Skin of body (tissue), 2 donors: Measurements from ENCODE around the gene OTOF. TPM values are rescaled to one million over a fixed set of nuclear protein-coding genes. Genes with fewer than 3 reads are reported as not detected.
"Not testable (repeated sequence)": the region's sequence is repeated elsewhere in the genome, so short reads cannot be mapped to it uniquely, and the experiment has no call there.

Experiments
- DNase-seq: peaks from one replicate; lab custom pipeline; 2025; lab: John Stamatoyannopoulos, UW
- total RNA-seq: library from RNA; depleted of rRNA; stranded (reverse); fragments of >200 nt; gene quantifications from one replicate; pipeline ENCODE4 v1.2.3, GENCODE V29; 2014

OTOF gene
- total RNA-seq, 1 donor from 2014 or later: 0.69 TPM

- DNase-seq: no peak
These were observed 2.9 kb upstream of the OTOF start for GRCh38 chr2:26480566-26481423.

- no peak for DNase-seq
These were observed 2.1 kb upstream of the OTOF start for GRCh38 chr2:26479789-26480565.

- no peak for DNase-seq
These were observed 1.3 kb upstream of the OTOF start for GRCh38 chr2:26479131-26479788.

GRCh38 chr2:26478366-26478765 lies 442 bp upstream of the OTOF start:
- no peak for DNase-seq

GRCh38 chr2:26477126-26477910 lies 606 bp downstream of the OTOF start:
- DNase-seq: no peak

- no peak for DNase-seq
These were observed 2.0 kb downstream of the OTOF start for GRCh38 chr2:26475832-26476501.

GRCh38 chr2:26475037-26475436 lies 2.9 kb downstream of the OTOF start:
- DNase-seq: no peak

- no peak for DNase-seq
These were observed 3.6 kb downstream of the OTOF start for GRCh38 chr2:26474261-26474785.

GRCh38 chr2:26473796-26474195 lies 4.1 kb downstream of the OTOF start:
- DNase-seq: no peak

GRCh38 chr2:26472821-26473655 lies 4.9 kb downstream of the OTOF start:
- DNase-seq: no peak

- no peak for DNase-seq
These were observed 5.9 kb downstream of the OTOF start for GRCh38 chr2:26471766-26472706.

GRCh38 chr2:26471289-26471688 lies 6.6 kb downstream of the OTOF start:
- DNase-seq: no peak

GRCh38 chr2:26470601-26471260 lies 7.2 kb downstream of the OTOF start:
- no peak for DNase-seq

- no peak for DNase-seq
These were observed 8.0 kb downstream of the OTOF start for GRCh38 chr2:26469955-26470354.

- no peak for DNase-seq
These were observed 8.7 kb downstream of the OTOF start for GRCh38 chr2:26469092-26469710.

GRCh38 chr2:26468544-26468943 lies 9.4 kb downstream of the OTOF start:
- DNase-seq: not testable (repeated sequence)

GRCh38 chr2:26466662-26467310 lies 11.1 kb downstream of the OTOF start:
- DNase-seq: no peak
